ENCODE results near the gene HMGN4.

HMGN4 gene

DNA sequence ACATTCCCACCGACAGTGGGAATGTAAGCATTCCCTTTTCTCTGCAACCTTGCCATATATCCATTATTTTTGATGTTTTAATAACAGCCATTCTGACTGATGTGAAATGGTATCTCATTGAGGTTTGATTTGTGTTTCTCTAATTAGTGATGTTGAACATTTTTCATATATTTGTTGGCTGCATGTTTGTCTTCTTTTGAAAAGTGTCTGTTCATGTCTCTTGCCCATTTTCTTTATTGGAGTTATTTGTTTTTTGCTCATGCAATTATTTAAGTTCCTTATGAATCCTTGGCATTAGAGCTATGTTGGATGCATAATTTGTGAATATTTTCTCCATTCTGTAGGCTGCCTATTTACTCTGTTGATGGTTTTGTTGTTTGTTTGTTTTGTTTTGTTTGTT, 40.6 kb downstream of the HMGN4 start:
- DNase-seq: no peak

DNA sequence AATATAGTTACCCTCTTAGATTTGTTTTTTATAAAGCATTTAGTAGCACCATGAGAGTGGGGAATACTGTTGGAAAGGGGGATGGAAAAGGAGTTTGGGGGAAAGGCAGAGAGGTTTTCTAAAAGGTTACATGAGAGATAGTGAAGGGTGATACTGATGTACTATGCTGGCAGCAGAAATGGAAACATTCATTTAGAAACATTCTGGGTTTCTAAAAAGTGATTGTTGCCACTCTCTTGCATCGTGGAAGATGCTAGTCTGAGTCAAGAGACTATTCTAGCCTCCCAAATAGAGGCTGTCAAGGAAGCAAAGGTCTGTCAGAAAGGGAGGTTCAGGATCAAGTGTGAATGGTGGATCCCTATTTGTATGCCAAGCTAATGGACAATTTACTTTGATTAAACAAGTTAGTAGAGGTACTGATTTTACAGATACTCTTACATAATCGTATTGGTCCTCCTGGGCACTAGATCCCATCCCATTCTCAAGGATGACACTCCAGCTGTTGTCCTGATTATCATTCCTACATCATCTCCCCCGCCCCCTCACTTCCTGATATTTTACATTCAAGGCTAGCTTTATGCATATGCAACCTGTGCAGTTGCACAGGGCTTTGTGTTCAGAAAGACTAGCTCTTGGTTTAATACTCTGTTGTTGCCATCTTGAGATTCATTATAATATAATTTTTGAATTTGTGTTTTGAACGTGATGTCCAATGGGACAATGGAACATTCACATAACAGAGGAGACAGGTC, 43.2 kb downstream of the HMGN4 start:
- no peak for DNase-seq

DNA sequence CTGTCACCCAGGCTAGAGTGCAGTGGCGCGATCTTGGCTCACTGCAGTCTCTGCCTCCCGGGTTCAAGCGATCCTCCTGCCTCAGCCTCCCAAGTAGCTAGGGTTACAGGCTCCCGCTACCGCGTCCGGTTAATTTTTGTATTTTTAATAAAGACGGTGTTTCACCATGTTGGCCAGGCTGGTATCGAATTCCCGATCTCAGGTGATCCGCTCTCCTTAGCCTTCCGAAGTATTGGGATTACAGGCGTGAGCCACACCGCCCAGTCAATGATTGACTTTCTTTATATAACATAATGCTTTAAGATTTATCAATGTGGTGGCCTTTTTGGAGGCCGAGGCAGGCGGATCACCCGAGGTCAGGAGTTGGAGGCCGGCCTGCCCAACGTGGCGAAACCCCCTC, 50.8 kb downstream of the HMGN4 start:
- DNase-seq: no peak

DNA sequence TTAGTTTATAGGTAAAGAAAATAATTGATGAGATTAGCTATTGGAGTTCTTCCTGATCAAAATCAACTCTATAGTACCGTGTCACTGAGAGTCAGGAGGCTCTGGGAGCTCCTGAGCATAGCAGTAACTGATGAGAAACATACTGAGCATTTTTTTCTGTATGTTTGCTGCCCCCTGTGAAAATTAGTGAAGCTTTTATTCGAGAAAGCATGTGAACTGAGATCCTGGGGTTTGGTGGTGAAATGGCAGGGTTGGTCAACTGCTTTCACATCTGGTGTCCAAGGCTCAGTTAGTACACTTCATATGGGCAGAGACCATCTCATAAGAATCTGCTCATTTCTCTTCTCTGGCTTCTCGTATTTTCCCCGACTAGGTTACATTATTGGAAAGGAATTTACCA, 54.5 kb downstream of the HMGN4 start:
- DNase-seq: no peak

DNA sequence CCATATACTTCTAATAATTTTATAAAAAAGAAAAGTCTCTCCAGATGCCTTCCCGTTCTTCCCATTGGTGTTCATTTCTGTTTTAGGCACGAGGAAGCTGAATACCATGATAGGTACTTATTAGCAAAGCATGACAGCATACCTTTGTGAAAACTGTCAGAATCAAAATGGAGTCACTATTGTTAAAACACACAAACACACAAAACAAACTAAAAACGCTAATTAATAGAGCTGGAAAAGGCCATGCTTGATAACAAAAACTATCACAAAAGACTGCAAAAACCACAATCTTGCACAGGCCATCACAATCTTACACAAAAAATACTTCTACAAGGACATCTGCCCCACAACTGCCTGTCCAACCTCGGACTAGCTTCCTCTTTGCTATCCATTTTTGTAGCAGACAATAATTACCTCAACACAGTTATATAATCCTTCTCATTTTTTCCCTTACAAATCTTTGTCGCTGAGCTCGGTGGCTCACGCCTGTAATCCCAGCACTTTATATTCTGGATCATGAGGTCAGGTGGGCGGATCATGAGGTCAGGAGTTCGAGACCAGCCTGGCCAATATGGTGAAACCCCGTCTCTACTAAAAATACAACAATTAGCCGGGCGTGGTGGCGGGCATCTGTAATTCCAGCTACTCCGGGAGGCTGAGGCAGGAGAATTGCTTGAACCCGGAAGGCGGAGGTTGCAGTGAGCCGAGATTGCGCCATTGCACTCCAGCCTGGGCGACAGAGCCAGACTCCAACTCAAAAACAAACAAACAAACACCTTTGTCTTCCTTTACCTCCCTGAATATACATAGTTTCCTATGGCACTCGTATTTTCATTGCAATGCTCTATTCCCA, 55.3 kb downstream of the HMGN4 start:
- no peak for DNase-seq

DNA sequence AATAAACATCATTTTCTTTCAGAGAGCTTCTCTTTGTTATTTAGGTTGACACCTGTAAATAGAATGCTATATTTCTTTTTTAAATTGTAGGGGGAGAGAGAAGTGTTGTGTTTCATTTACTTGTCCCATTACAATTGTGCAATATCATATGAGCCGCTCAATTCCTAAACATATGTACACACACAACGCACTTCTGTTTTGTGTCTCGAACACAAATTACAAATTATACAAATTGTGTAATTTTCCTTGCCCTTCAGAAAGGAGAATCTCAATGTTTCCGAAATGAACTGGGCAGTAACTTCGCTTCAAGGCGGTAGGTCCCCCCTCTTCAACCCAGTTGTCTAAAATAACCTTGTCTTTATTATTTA, 55.9 kb downstream of the HMGN4 start:
- no peak for DNase-seq

DNA sequence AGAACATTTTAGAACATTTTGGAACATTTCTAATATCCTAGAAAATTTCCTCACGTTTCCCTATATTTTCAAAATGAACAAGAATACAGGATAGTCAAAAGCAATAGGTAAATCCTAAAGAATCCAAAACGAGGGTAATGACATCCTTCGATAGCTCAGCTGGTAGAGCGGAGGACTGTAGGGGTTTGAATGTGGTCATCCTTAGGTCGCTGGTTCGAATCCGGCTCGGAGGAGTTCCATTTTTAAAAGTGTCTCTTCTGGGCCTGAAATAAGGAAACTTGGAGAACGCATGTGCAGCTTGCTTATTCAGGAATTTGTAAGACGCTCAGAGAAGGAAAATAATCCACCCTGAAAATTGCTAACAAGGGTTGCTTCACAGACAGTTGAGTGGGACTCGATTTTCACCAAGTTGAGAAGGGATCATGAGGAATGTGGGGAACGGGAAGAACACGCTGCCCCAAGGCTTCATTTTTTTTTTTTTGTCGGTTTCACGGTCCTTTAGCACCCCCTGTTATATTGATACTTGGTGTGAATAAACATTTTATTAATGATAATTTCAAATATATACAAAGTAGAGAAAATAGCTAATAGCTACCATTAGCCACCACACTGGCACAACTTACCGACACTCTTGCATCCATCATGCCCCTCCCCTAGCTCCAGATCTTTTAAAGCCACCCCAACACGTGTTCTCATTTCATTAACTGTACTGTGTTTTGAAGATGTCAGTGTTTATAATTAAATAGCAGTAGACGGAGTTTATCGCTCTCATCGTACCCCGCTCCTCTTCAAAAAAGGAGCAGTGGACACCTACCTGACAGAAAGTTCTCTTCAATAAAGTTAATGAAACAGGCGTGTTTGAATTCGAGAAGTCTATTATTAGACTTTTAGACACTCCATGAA, 56.8 kb downstream of the HMGN4 start:
- DNase-seq: peak; percentile 61

DNA sequence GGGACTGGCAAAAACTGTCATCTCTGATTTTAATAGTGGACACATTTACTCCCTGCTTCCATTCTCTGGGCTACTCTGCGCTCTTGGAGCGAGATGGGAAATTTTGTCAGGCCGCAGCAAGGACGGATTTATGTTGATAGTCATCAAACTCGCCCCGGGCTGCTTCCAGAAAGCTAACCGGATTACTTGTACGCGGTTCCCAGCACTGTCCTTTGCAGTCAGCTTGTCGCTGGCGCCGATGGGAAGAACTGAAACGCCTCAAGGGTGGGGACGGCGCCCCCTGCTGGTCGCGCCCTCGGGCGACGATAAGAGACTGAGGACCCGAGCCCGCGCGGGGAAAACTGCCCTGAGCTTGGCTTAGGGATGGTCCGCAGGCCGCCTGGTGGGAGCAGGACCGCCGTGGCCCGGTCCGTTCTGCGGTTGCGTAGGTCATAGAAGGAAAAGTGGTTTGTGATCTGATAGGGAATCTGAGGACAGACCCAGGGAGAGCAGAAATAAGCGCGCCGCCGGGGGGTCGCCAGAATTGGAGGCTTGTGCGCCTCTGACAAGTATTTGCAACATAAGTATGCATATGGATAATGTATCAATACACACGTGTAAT, 57.6 kb downstream of the HMGN4 start:
- peak; percentile 82 for DNase-seq

Measured in NCI-H774 (cell line).